Measurements from ENCODE around the gene GLRA2.

Gene GLRA2

DNA sequence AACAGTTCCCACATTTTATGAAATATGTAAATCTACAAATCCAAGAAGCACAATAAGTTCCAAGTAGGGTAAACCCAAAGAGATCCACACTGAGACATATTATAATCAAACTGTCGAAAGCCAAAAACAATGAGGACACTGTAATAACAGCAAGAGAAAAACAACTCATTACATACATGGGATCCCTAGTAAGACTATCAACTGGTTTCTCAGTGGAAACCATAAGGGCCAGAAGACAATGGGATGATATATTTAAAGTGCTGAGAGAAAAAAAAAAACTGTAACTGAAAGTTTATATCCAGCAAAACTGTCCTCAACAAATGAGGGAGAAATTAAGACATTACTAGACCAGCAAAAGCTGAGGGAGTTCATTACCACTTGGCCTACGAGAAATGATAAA is 34.7 kb downstream of the GLRA2 start:
- no peak for DNase-seq (ENCODE audit: extremely low read depth, insufficient read length)
- no peaks in the 10 kb centered on the region for H3K36me3 ChIP-seq (ENCODE audit: control insufficient read depth, insufficient read depth, low read length)
- TF ChIP-seq, protein P1, sequence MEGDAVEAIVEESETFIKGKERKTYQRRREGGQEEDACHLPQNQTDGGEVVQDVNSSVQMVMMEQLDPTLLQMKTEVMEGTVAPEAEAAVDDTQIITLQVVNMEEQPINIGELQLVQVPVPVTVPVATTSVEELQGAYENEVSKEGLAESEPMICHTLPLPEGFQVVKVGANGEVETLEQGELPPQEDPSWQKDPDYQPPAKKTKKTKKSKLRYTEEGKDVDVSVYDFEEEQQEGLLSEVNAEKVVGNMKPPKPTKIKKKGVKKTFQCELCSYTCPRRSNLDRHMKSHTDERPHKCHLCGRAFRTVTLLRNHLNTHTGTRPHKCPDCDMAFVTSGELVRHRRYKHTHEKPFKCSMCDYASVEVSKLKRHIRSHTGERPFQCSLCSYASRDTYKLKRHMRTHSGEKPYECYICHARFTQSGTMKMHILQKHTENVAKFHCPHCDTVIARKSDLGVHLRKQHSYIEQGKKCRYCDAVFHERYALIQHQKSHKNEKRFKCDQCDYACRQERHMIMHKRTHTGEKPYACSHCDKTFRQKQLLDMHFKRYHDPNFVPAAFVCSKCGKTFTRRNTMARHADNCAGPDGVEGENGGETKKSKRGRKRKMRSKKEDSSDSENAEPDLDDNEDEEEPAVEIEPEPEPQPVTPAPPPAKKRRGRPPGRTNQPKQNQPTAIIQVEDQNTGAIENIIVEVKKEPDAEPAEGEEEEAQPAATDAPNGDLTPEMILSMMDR (IDR thresholded peaks at IDR 0.05; ENCODE audit: insufficient read depth, low read length, poor library complexity, severe bottlenecking), result no peak

DNA sequence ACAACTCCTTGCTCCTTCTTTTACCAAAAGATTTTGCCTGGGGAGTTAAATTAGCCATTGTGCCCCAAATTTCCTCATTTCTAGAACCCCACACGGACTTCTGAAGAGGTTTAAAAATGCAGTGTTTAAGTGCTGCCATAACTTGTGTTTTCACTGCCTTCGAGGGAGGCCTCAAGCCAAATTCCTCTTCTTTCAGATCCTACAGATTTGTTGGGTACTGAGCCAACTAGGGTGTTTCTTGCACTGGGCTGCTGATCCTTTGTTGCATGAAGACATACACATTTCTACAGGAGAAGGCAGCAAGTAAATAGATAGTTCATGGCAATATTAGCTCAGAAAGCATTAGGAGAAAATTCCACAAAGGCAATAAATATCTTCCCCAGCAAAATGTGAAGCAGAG is 43.8 kb downstream of the GLRA2 start:
- no peak for DNase-seq (ENCODE audit: extremely low read depth, insufficient read length)
- Histone ChIP-seq H3K27me3 (replicated peaks; ENCODE audit: control insufficient read depth, insufficient read depth, low read length) (no peaks in the 10 kb centered on the region), H3K4me3 (replicated peaks; ENCODE audit: low read depth, low read length) (no peak overlapping the region), H3K36me3 (ENCODE audit: control insufficient read depth, insufficient read depth, low read length) (no peaks in the 10 kb centered on the region)
- TF ChIP-seq, protein P1 (IDR thresholded peaks at IDR 0.05; ENCODE audit: insufficient read depth, low read length, poor library complexity, severe bottlenecking), result no peak

More for the DNA sequence above, 34.7 kb downstream of the GLRA2 start:
- no peaks in the 10 kb centered on the region for H3K27me3 ChIP-seq (replicated peaks; ENCODE audit: control insufficient read depth, insufficient read depth, low read length)
- H3K4me3 ChIP-seq (replicated peaks; ENCODE audit: low read depth, low read length), result no peak overlapping the region

DNA sequence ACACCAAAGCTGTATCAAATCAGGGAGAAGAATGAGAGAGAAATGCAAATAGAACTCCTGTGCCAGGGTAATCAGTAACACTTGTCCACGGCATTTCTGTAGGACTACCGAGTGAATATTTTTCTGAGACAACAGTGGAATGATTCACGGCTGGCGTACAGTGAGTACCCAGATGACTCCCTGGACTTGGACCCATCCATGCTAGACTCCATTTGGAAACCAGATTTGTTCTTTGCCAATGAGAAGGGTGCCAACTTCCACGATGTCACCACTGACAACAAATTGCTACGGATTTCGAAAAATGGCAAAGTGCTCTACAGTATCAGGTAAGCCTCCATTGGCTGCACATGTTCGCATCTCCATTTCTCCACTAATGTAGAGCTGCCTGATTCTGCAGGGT is 51.7 kb downstream of the GLRA2 start:
- Histone ChIP-seq H3K27me3 (replicated peaks; ENCODE audit: control insufficient read depth, insufficient read depth, low read length) (no peaks in the 10 kb centered on the region), H3K4me3 (replicated peaks; ENCODE audit: low read depth, low read length) (no peak overlapping the region), H3K36me3 (ENCODE audit: control insufficient read depth, insufficient read depth, low read length) (no peaks in the 10 kb centered on the region)
- DNase-seq (ENCODE audit: extremely low read depth, insufficient read length), result no peak
- TF ChIP-seq, protein P1 (IDR thresholded peaks at IDR 0.05; ENCODE audit: insufficient read depth, low read length, poor library complexity, severe bottlenecking), result no peak

DNA sequence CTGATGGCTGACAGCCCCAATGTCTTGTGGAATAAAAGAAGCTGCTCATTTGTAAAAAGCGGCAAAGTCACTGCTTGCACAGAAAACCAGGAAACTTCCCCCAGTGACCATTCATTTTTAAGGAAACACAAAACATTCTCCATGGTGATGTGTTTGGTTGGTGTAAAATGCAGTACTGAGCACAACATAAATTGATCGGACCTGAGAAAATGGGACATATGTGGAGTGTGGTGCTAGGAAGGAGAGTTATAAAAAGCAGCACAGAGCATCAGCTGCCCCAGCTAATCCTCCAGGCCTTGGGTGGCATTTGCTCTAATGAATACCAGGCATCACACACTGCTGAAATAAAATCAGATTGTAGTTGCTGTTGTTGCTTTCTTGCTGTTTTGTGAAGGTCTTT is 55.2 kb downstream of the GLRA2 start:
- no peak for DNase-seq (ENCODE audit: extremely low read depth, insufficient read length)
- no peak overlapping the region for H3K4me3 ChIP-seq (replicated peaks; ENCODE audit: low read depth, low read length)
- TF ChIP-seq, protein P1 (IDR thresholded peaks at IDR 0.05; ENCODE audit: insufficient read depth, low read length, poor library complexity, severe bottlenecking), result no peak
- H3K27me3 ChIP-seq (replicated peaks; ENCODE audit: control insufficient read depth, insufficient read depth, low read length), result no peaks in the 10 kb centered on the region
- H3K36me3 ChIP-seq (ENCODE audit: control insufficient read depth, insufficient read depth, low read length), result no peaks in the 10 kb centered on the region

DNA sequence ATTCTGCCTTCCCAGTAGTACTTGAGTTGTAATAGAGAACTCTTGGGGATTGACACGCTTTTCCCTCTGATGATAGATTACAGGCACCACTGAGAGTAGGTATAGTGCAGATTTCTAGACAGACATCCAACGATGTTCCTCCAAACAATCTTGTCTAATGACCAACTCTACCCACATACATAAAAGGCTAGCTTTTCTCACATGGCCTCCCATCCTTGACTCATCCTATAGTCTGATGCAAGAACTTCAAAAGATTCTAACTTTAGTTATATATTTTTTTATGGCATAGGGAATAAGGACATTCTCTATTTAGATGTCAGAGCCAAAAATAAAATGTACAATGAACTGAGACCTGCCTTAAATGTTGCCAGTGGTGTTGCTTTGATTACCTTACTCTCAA is 60.9 kb downstream of the GLRA2 start:
- H3K4me3 ChIP-seq (replicated peaks; ENCODE audit: low read depth, low read length), result no peak overlapping the region
- no peak for DNase-seq (ENCODE audit: extremely low read depth, insufficient read length)
- TF ChIP-seq, protein P1 (IDR thresholded peaks at IDR 0.05; ENCODE audit: insufficient read depth, low read length, poor library complexity, severe bottlenecking), result no peak
- H3K36me3 ChIP-seq (ENCODE audit: control insufficient read depth, insufficient read depth, low read length), result no peaks in the 10 kb centered on the region
- H3K27me3 ChIP-seq (replicated peaks; ENCODE audit: control insufficient read depth, insufficient read depth, low read length), result no peaks in the 10 kb centered on the region; the same call in 1 of the 2 replicates
